Kidney (tissue), 14 donors: Measurements from ENCODE around the gene MAEA. TPM values are rescaled to one million over a fixed set of nuclear protein-coding genes. Genes with fewer than 3 reads are reported as not detected.

ENCODE experiments used
- DNase-seq, 5 donors: peaks; one replicate each; pipeline ENCODE4 v3.0.0-alpha.2; 2013 to 2020
- FAIRE-seq: peaks from 2 replicates; lab custom pipeline; 2012; peaks lifted over from hg19 to GRCh38; lab: Jason Lieb, UNC
- H3K27ac ChIP-seq, 2 donors: one replicate each; pipeline ENCODE4 v1.7.0; 2013; ENCODE audit warnings: low read depth in 2 of 2, low read length in 2 of 2, inconsistent platforms in 1 of 2
- H3K27me3 ChIP-seq: one replicate; pipeline ENCODE4 v1.7.1; 2013; ENCODE audit warnings: low read length, inconsistent platforms; ENCODE audit not compliant: control insufficient read depth, insufficient read depth
- H3K36me3 ChIP-seq, 3 donors: one replicate each; pipeline versions ENCODE4 v1.7.0 to v1.7.1; 2013; ENCODE audit warnings: low read length in 3 of 3, control low read depth in 1 of 3, inconsistent platforms in 1 of 3; ENCODE audit not compliant: insufficient read depth in 3 of 3, control insufficient read depth in 2 of 3
- H3K4me1 ChIP-seq, 3 donors: one replicate each; pipeline versions ENCODE4 v1.7.0 to v1.7.1; 2013; ENCODE audit warnings: low read length in 3 of 3, inconsistent platforms in 1 of 3, low read depth in 1 of 3; ENCODE audit not compliant: control insufficient read depth in 2 of 3, insufficient read depth in 2 of 3
- H3K4me3 ChIP-seq, 3 donors: one replicate each; pipeline versions ENCODE4 v1.7.0 to v1.8.1; 2013; ENCODE audit warnings: low read length in 3 of 3, control low read depth in 1 of 3, inconsistent platforms in 1 of 3
- H3K9ac ChIP-seq, 3 donors: one replicate each; pipeline versions ENCODE4 v1.7.0 to v1.7.1; 2013; ENCODE audit warnings: low read length in 3 of 3, control low read depth in 1 of 3, inconsistent platforms in 1 of 3
- H3K9me3 ChIP-seq, 3 donors: one replicate each; pipeline versions ENCODE4 v1.7.0 to v1.7.1; 2013; ENCODE audit warnings: low read length in 3 of 3, control low read depth in 1 of 3, inconsistent platforms in 1 of 3; ENCODE audit not compliant: control insufficient read depth in 2 of 3, insufficient read depth in 1 of 3
- CTCF ChIP-seq: IDR thresholded peaks from 3 replicates; pipeline ENCODE4 v1.5.1; 2012; ENCODE audit warnings: mild to moderate bottlenecking, moderate library complexity, borderline replicate concordance; ENCODE audit not compliant: insufficient read depth; ENCODE audit errors: extremely low read depth
- intact Hi-C: fragments of 100-400 bp; cut with DNase I; formaldehyde crosslinking; loops from one replicate; pipeline ENCODE4 v1.11.1; 2022
- polyA plus RNA-seq: library from polyadenylated mRNA; stranded (reverse); fragments of 350-450 nt; fragmentation: Illumina TruSeq; extraction: RNeasy Lipid Tissue Mini Kit (QIAGEN cat#74804); gene quantifications from one replicate; pipeline ENCODE4 v1.2.3, GENCODE V29; 2014; ENCODE audit warnings: low read depth, low replicate concordance; ENCODE audit not compliant: insufficient read depth
- total RNA-seq: library from RNA; stranded (reverse); fragmentation: NEBNext Ultra II Directional; extraction: Animal tissue kit (Norgen Biotek cat#: 25700); gene quantifications from one replicate; pipeline ENCODE4 v1.2.1, GENCODE V29; 2021
- donor health status: control.
- donor health status: control.
- donor health status: control.
- donor health status: control.
- donor health status: control.
- donor health status: DM: yes; HTN: yes; CAD: no.
- donor health status: Normal renal cell carcinoma (clear cell type).

The MAEA gene
- total and polyA plus RNA-seq, 2 donors from 2014 or later, result 65.0 to 75.2 TPM

GRCh38 chr4:1357356-1358248 is 67.9 kb downstream of the MAEA start:
- H3K27ac ChIP-seq, result no peak overlapping the region
- H3K4me1 ChIP-seq, result peaks cover 0 to 3% (median 0%) of the 10 kb centered on the region in 3 donors
- FAIRE-seq, result no peak
- no peak for DNase-seq
- TF ChIP-seq CTCF, result no peak
- H3K27me3 ChIP-seq, result no peaks in the 10 kb centered on the region
- H3K4me3 ChIP-seq, result no peak overlapping the region
- H3K36me3 ChIP-seq, result peaks cover 0 to 4% (median 2%) of the 10 kb centered on the region in 3 donors
- intact Hi-C loops, result loop anchor here (10.0 kb wide), 1 partner anchor 267 kb away; no protein-coding TSS in a partner anchor
- no peaks in the 10 kb centered on the region for H3K9me3 ChIP-seq
- no peak overlapping the region for H3K9ac ChIP-seq

DNA sequence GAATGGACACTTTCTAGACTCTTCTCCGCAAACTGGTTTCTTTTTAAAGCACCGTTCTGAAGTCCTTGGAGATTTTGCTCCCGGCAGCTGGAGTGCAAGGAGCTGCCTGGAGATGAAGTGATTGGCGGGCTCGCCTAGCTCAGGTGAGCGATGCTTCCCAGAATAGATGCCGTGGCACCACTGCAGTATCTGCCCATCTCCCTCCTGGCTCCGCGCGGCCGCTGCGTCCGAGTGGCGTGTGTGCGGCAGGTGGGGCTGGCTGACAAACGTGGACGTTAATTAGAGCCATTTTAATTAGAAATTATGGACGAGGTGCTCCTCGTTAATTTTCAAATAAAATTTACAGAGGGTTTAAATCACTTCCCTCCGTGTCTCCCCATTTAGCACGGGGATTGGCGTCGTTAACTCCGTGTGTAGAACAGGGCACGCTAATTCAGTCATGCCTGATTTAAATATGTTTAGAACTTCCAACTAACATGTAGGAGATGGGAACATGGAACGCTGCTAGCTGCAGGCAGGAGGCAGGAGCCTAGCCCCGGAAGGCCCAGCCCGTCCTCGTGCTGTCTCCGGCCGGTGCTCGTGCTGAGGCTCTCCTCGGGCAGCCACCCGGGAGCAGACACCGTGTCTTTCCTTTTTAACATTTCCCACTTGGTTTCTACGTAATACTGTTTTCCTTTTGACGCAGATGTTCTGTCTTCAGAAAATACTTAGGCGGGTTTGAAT is 68.9 kb downstream of the MAEA start:
- Histone ChIP-seq H3K27me3 (no peaks in the 10 kb centered on the region), H3K9ac (no peak overlapping the region), H3K4me3 (no peak overlapping the region), H3K27ac (no peak overlapping the region), H3K4me1 (no peaks in the 10 kb centered on the region), H3K9me3 (no peaks in the 10 kb centered on the region), H3K36me3 (peaks cover 0 to 4% (median 2%) of the 10 kb centered on the region in 3 donors)
- FAIRE-seq, result no peak
- intact Hi-C loops, result loop anchor here (10.0 kb wide), 1 partner anchor 266 kb away; no protein-coding TSS in a partner anchor
- no peak for TF ChIP-seq CTCF
- DNase-seq, result no peak

DNA sequence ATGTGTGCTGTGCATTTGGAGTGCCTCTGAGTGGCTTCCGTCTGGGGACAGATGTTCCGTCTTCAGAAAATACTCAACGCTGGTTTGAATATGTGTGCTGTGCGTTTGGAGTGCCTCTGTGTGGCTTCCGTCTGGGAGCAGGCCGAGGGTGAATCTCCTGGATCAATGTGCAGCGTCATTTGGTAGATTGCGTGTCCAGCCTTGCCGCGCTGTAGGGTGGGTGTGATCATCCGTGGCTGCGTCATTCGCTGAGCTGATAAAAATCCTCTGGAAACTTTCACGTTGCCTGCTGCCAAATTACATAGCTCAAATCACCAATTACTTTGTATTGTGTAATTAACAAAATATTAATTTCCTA is 69.4 kb downstream of the MAEA start:
- Histone ChIP-seq H3K4me3 (no peak overlapping the region), H3K27ac (no peak overlapping the region), H3K36me3 (peaks cover 0 to 4% (median 2%) of the 10 kb centered on the region in 3 donors), H3K9ac (no peak overlapping the region), H3K9me3 (no peaks in the 10 kb centered on the region), H3K27me3 (no peaks in the 10 kb centered on the region), H3K4me1 (no peaks in the 10 kb centered on the region)
- intact Hi-C loops, result loop anchor here (10.0 kb wide), 1 partner anchor 266 kb away; no protein-coding TSS in a partner anchor
- DNase-seq, result no peak
- no peak for TF ChIP-seq CTCF
- no peak for FAIRE-seq
